ENCODE measurements around the gene FKBP4. TPM values are rescaled to one million over a fixed set of nuclear protein-coding genes. Genes with fewer than 3 reads are reported as not detected.

The FKBP4 gene
- total and polyA plus RNA-seq, 2 donors (not counting 3 experiments of a cell fraction or from before 2014, with no cell fraction given) = 31.0 to 85.6 TPM

DNA sequence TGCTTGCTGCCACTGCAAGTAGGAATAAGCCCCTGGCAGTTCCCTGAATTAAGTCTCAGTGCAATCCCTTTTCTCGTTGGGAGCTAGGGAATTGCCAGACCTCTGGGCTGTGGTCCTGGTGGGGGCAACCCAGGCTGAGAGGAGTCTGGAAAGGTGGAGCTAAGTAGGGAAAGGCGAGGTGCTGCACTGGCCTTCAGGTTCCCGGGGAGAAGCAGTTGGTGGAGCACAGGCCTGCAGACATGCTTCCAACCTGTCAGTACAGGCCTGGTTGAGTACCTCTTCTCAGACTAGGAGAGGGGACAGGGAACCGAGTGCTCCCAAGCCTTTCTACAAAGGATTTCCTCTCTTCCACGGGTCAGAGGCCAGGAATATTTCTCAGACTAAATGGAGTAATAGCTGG is 38.6 kb downstream of the FKBP4 start:
- intact Hi-C loops (cut with micrococcal nuclease) = no loop called here
- no peaks in the 10 kb centered on the region for H3K9me3 ChIP-seq (replicated peaks; ENCODE audit: control insufficient read depth, insufficient read depth, low read length)

More for the DNA sequence above, 38.6 kb downstream of the FKBP4 start:
- Histone ChIP-seq H3K27me3 (ENCODE audit: control insufficient read depth in 2 of 2, insufficient read depth in 2 of 2, low read length in 2 of 2) (peaks cover 0 to 4% of the 10 kb centered on the region in 2 experiments), H3K79me2 (ENCODE audit: control insufficient read depth, insufficient read depth, low read length) (no peaks in the 10 kb centered on the region), H3K27ac (ENCODE audit: insufficient read depth, low read depth, low read length) (no peak overlapping the region), H3K4me3 (replicated peaks in 1 of 3; ENCODE audit: insufficient read depth in 1 of 3, low read depth in 1 of 3, low read length in 3 of 3) (no peak overlapping the region), H3K36me3 (ENCODE audit: control insufficient read depth in 2 of 2, extremely low read depth in 1 of 2, insufficient read depth in 2 of 2, low read length in 2 of 2) (peaks cover 0 to 2% of the 10 kb centered on the region in 2 experiments), H3K9ac (replicated peaks; ENCODE audit: extremely low read depth, insufficient read depth, low read length) (no peak overlapping the region), H3K9me1 (replicated peaks; ENCODE audit: control insufficient read depth, extremely low read depth, insufficient read depth, low read length) (no peaks in the 10 kb centered on the region), H4K20me1 (replicated peaks; ENCODE audit: control insufficient read depth, extremely low read depth, insufficient read depth, low read length) (no peaks in the 10 kb centered on the region), H3K4me1 (ENCODE audit: control insufficient read depth, extremely low read depth, insufficient read depth, low read length) (no peaks in the 10 kb centered on the region), H3K4me2 (ENCODE audit: insufficient read depth, low read length) (no peak overlapping the region), H2AFZ (ENCODE audit: low read depth, low read length) (no peak overlapping the region)
- no TSS peak for BruUV-seq (replicated peaks)
- DNase-seq (ENCODE audit: low read depth, low spot score) = no peak
- ChIA-PET POLR2A (no interaction called here), CTCF (interaction anchor here (0.9 to 2.1 kb wide), 3 partner anchors 12 to 21 kb away, joined by 3 to 9 read pairs (median 5); no protein-coding TSS in a partner anchor)
- no peak for FAIRE-seq
- dilution Hi-C loops (cut with MboI; ENCODE audit: extremely low pct_ligation_motif_present, low sequenced_read_pairs) = no loop called here
- TF ChIP-seq EZH2 (IDR thresholded peaks at IDR 0.05; ENCODE audit: borderline replicate concordance, low read depth, low read length, severe bottlenecking) (no peak), GATA2 (IDR thresholded peaks at IDR 0.05; ENCODE audit: insufficient read depth, insufficient read length, low read depth, low read length) (no peak), FOS (IDR thresholded peaks at IDR 0.05; ENCODE audit: borderline replicate concordance, insufficient read depth, low read length) (no peak), JUN (IDR thresholded peaks at IDR 0.05; ENCODE audit: borderline replicate concordance, insufficient read depth, insufficient read length, low read depth) (no peak), MYC (IDR thresholded peaks at IDR 0.05; ENCODE audit: low read depth, low read length) (no peak), POLR2AphosphoS5 (IDR thresholded peaks at IDR 0.05; ENCODE audit: insufficient read depth, low read depth, low read length) (no peak), POLR2A (IDR thresholded peaks at IDR 0.05; ENCODE audit: low read depth, low read length) (no peak)
- TF ChIP-seq, protein P1, sequence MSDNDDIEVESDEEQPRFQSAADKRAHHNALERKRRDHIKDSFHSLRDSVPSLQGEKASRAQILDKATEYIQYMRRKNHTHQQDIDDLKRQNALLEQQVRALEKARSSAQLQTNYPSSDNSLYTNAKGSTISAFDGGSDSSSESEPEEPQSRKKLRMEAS (IDR thresholded peaks at IDR 0.05; ENCODE audit: insufficient read depth, insufficient read length) = no peak
- TF ChIP-seq, protein P2, sequence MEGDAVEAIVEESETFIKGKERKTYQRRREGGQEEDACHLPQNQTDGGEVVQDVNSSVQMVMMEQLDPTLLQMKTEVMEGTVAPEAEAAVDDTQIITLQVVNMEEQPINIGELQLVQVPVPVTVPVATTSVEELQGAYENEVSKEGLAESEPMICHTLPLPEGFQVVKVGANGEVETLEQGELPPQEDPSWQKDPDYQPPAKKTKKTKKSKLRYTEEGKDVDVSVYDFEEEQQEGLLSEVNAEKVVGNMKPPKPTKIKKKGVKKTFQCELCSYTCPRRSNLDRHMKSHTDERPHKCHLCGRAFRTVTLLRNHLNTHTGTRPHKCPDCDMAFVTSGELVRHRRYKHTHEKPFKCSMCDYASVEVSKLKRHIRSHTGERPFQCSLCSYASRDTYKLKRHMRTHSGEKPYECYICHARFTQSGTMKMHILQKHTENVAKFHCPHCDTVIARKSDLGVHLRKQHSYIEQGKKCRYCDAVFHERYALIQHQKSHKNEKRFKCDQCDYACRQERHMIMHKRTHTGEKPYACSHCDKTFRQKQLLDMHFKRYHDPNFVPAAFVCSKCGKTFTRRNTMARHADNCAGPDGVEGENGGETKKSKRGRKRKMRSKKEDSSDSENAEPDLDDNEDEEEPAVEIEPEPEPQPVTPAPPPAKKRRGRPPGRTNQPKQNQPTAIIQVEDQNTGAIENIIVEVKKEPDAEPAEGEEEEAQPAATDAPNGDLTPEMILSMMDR (IDR thresholded peaks at IDR 0.05; ENCODE audit: extremely low read depth in 1 of 2, insufficient read depth in 1 of 2, low read depth in 1 of 2, low read length in 2 of 2) = no peak
